NCI-H526 treated with DMSO at 0.1 percent for 48 hours (cell line): ENCODE data around the gene STAC2.

Experiments used
- DNase-seq: peaks from one replicate; lab custom pipeline; 2025; lab: John Stamatoyannopoulos, UW

STAC2 gene

GRCh38 chr17:39231591-39232551 is 6.1 kb upstream of the STAC2 start:
- DNase-seq = peak; percentile 43

- no peak for DNase-seq
Observed at GRCh38 chr17:39231091-39231561, 5.4 kb upstream of the STAC2 start.

- DNase-seq = no peak
Observed at GRCh38 chr17:39230361-39230760, 4.6 kb upstream of the STAC2 start.

DNA sequence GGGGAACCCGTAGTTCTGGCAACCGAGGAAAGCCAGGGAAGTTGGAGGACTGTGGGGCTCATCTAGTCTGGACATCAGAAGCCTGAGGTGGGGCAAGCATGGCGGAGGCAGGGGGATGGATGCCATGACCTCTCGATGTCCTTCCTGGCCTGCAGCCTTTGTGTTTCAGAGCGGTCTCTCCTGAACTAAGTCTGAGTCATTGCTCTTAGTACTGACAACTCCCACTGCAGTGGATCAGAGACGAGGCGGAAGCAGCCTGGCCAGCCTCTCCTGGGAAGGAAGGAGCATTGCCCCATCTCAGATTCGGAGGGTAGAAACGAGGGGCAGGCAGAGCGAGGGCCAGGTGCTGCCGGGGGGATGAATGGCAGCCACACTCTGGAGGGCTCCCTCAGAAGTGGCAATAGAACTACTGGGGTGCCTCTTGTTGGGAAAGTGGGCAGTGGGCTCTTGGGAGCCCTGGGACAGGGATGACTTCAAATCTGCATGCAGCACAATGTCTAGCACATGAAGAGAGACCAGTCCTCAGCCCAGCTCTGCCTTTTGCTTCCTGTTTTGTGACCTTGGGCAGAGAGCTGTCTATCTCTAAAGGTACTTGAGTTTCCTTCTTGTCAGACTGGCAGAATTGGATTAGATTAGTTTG is 3.6 kb upstream of the STAC2 start:
- DNase-seq = no peak

DNA sequence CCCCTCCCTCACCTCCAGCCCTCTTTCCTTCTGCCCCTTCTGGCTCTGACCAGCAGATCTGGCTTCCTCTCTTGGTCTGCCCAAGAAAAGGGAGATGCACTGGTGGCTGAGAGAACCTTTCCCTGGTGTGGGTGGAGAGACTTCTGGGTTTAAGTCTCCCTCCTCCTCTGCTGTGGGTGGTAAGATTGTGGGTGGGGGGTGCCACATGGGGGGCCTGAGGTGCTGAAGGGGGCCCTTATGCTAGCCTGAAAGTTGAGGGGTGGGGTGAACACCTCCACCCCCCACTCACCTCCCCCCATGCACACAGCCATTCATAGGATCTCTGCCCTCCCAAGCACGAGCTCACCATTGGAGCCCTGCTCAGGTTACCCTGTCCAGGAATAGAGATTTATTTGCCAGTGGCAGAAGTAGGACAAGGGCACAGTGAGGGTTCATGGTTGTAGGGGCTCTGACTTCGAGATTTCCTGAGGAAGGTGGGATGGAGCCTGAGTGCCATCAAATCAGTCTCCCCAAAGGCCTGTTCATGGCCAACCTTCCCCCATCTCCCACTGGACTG is 1.7 kb upstream of the STAC2 start:
- DNase-seq = no peak

DNA sequence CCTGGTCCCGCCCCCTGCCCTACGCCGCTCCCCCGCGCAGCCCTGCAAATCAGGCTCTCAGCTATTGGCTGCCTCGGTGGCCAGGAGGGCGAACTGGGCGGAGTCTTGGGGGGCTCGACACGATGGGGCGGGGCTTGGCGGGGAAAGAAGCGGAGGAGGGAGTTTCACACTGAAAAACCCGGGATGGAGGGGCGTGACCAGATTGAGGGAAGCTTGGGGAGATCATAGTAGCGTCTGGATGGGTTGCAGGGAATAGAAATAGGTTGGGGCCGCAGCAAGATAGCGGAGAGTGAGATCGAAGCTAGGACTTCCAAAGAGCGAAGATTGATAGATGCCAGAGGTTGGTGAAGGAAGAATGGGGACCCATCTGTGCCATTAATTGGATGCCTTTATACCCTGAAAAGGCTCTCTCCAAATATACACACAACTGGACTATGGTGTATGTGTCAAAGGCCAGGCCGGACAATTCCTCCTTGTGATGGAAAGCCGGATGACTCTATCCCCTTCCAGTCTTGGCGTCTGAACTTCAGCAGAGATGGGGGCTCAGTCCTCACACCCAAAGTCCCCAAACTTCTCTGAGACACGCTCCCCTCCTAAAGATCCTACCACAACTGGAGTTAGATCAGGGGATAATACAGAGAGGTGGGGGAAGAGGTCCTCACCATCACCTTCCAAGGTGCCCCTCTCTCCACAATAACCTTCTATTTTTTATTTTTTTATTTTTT is 376 bp upstream of the STAC2 start:
- DNase-seq = peak; percentile 36

- no peak for DNase-seq
Observed at GRCh38 chr17:39224778-39225307, 902 bp downstream of the STAC2 start.

- DNase-seq = no peak
Observed at GRCh38 chr17:39223907-39224777, 1.6 kb downstream of the STAC2 start.

DNA sequence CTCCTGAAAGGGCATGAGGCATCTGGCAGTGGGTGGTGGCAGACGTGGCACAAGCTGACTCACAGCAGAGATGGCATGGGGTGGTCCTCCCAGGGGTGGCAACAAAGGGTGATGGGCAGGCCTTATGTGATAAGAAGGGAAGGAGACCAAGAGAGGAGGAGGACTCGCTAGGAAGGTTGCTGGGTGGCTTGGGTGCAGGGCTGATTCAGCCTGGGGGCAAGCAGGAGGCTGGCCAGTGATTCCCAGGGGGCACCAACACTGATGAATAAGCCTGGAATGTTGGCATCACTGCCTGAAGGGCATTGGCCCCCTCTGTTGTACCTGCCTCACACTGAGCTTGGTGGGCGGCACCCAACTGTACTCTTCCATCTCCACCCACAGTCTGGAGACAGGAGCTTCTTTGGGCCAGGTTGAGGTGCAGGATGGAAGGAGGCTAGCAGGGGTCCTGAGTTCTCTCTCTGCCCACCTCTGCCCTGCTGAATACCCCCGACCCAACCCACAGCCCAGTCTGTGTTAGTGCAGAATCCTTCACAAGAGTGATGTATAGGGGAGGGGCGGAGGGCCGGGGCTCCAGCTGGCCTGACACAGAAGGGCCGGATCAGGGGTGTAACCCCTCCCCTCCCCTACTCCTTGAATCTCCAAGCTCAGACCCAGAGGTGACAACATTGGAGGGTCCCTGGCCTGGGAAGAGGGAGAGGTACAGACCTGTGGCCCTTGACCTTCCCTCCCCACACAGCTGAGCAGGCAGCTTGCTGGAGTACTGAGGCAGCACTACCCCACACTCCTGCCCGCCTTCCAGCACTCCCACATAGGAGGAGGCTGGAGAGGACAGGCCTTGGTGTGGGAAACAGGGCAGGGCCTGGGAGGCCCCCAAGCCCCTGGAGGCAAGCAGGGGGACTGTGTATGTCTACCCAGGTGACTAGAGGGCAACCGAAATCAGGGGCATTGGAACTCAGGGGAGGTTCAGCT is 2.6 kb downstream of the STAC2 start:
- no peak for DNase-seq

GRCh38 chr17:39222151-39222550 is 3.6 kb downstream of the STAC2 start:
- DNase-seq = no peak

- DNase-seq = no peak
Observed at GRCh38 chr17:39221572-39221971, 4.2 kb downstream of the STAC2 start.

- no peak for DNase-seq
Observed at GRCh38 chr17:39219647-39220154, 6.0 kb downstream of the STAC2 start.

- DNase-seq = no peak
Observed at GRCh38 chr17:39218906-39219305, 6.8 kb downstream of the STAC2 start.

- DNase-seq = no peak
Observed at GRCh38 chr17:39217734-39218369, 7.9 kb downstream of the STAC2 start.

GRCh38 chr17:39213852-39214251 is 11.9 kb downstream of the STAC2 start:
- no peak for DNase-seq

DNA sequence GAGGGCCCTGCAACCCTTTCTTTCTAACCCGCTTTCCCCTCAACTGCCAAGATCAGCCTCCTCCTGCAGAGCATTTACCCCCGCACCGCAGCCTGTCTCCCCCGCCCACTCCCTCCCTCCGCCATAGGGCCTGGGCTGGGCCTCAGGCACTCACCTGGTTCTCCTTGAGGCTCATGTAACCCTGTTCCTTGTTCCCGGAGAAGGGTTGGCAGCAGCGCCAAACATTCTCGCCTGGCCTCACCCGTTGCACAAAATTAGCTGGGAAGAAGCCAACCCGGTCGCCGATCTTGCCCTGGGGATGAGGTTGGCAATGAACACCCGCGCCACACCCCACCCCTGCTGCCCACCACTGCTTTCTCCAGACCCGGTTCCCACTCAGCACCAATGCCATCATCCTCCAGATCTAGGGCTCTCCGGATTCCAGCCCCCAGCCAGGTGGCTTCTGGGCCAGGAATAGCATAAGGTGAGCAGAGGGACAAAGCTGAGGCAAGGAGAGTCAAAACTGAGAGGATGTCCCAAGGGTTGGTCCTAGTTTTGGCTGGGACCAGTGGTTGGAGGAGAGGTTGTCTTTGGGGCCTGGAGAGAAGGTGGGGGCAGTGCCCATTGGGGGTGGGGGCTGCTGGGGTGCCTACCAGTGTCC is 12.8 kb downstream of the STAC2 start:
- no peak for DNase-seq

GRCh38 chr17:39212195-39212810 is 13.4 kb downstream of the STAC2 start:
- no peak for DNase-seq

DNA sequence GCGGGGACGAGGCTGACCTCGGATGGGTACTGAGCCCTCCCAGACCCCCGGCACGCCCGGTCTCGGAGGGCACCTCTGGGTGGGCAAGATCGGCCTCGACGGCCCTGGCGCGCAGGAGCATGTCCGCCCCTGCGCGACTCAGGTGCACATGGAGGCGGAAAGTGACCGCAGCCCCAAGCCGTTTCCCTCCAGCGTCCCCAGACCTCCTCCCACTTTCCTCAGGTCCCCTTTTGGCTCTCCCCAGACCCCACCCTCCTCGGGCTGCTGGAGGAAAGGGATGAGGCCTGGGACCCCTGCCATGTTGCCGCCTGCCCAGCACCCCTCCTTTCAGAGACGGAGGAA is 15.7 kb downstream of the STAC2 start:
- no peak for DNase-seq
